OCI-LY7 (cell line): Measurements from ENCODE around the gene ACER3. TPM values are rescaled to one million over a fixed set of nuclear protein-coding genes. Genes with fewer than 3 reads are reported as not detected.

Experiments used
- BruUV-seq: library from RNA; stranded (reverse); fragments of 400-500 nt; replicated peaks from 2 replicates; lab custom pipeline; 2021; lab: Mats Ljungman, UMichigan
- CTCF ChIA-PET: fragments of 300-600 bp; sonication (Branson Sonifier 250); formaldehyde crosslinking; loops from one replicate; lab custom pipeline; 2022; ENCODE audit warnings: antibody characterized with exemption; ENCODE audit not compliant: unreplicated experiment; lab: Charles Lee
- POLR2A ChIA-PET: fragments of 300-600 bp; sonication (Branson Sonifier 250); formaldehyde crosslinking; loops from one replicate; lab custom pipeline; 2022; ENCODE audit warnings: antibody characterized with exemption; lab: Charles Lee
- DNase-seq: peaks from one replicate; pipeline ENCODE4 v3.0.0-alpha.2; 2015; ENCODE audit warnings: low spot score
- H2AFZ ChIP-seq: fragments of 200-600 bp; sonication (generic), shearing (Covaris generic); 2 replicates; pipeline ENCODE4 v1.6.1; 2014; ENCODE audit warnings: mild to moderate bottlenecking, antibody characterized with exemption, low read length, moderate library complexity
- H3K27ac ChIP-seq: fragments of 200-600 bp; sonication (generic); 2 replicates; pipeline ENCODE4 v1.5.1; 2014; ENCODE audit warnings: mixed run types, low read depth, mild to moderate bottlenecking, moderate library complexity, low read length, inconsistent platforms; ENCODE audit not compliant: poor library complexity, severe bottlenecking
- H3K36me3 ChIP-seq: fragments of 200-600 bp; sonication (generic); 2 replicates; pipeline ENCODE4 v1.6.1; 2014; ENCODE audit warnings: mild to moderate bottlenecking, antibody characterized with exemption, low read length, moderate library complexity, mixed read lengths; ENCODE audit not compliant: insufficient read depth
- H3K4me1 ChIP-seq: fragments of 200-600 bp; sonication (generic); 2 replicates; pipeline ENCODE4 v1.5.1; 2014; ENCODE audit warnings: mild to moderate bottlenecking, low read length; ENCODE audit not compliant: insufficient read depth, poor library complexity, severe bottlenecking
- H3K4me2 ChIP-seq: fragments of 200-600 bp; sonication (generic); 2 replicates; pipeline ENCODE4 v1.6.1; 2014; ENCODE audit warnings: mild to moderate bottlenecking, low read length
- H3K4me3 ChIP-seq: fragments of 200-600 bp; sonication (generic); 2 replicates; pipeline ENCODE4 v1.5.1; 2014; ENCODE audit warnings: mild to moderate bottlenecking, low read depth, low read length; ENCODE audit not compliant: poor library complexity, severe bottlenecking
- H3K79me2 ChIP-seq: fragments of 200-600 bp; sonication (generic); 2 replicates; pipeline ENCODE4 v1.6.1; 2016; ENCODE audit warnings: low read depth, mild to moderate bottlenecking, low read length, moderate library complexity, mixed read lengths; ENCODE audit not compliant: insufficient read depth
- H3K9me2 ChIP-seq: fragments of 200-600 bp; sonication (generic); 2 replicates; pipeline ENCODE4 v1.6.1; 2016; ENCODE audit warnings: mild to moderate bottlenecking, low read length, mixed read lengths; ENCODE audit not compliant: insufficient read depth
- H3K9me3 ChIP-seq: fragments of 200-600 bp; sonication (generic); 2 replicates; pipeline ENCODE4 v1.6.1; 2014; ENCODE audit warnings: mild to moderate bottlenecking, mixed run types, low read length, mixed read lengths
- H4K20me1 ChIP-seq: fragments of 200-600 bp; sonication (generic); 2 replicates; pipeline ENCODE4 v1.6.1; 2014; ENCODE audit warnings: mild to moderate bottlenecking, antibody characterized with exemption, low read length, moderate library complexity, mixed read lengths; ENCODE audit not compliant: insufficient read depth
- CTCF ChIP-seq: fragments of 200-600 bp; sonication (generic); conservative IDR thresholded peaks from 2 replicates; pipeline ENCODE4 v1.5.1; 2014; ENCODE audit warnings: mild to moderate bottlenecking, antibody characterized with exemption, low read length, moderate library complexity, mixed read lengths
- EZH2phosphoT487 ChIP-seq: fragments of 200-600 bp; sonication (generic); IDR thresholded peaks from 2 replicates; pipeline ENCODE4 v1.6.1; 2018; ENCODE audit warnings: low read depth, borderline replicate concordance, mild to moderate bottlenecking, mixed run types, antibody characterized with exemption, low read length, moderate library complexity, mixed read lengths
- intact Hi-C: fragments of 100-400 bp; cut with micrococcal nuclease; formaldehyde crosslinking; loops from one replicate; pipeline ENCODE4 v1.10.0; 2022; ENCODE audit not compliant: unreplicated experiment
- total RNA-seq, 2 experiments: library from RNA; depleted of rRNA in 1 of 2; stranded (reverse); fragments of >200 nt in 1 of 2; shearing (Covaris generic) in 1 of 2; gene quantifications; 2 replicates each; pipeline ENCODE4 v1.2.3, GENCODE V29; 2014 to 2022

Gene ACER3
- total RNA-seq, 2 experiments from 2014 or later = 3.0 to 12.2 TPM

GRCh38 chr11:76838678-76839068 is 22.0 kb upstream of the ACER3 start:
- BruUV-seq = no TSS peak
- CTCF ChIA-PET = no interaction called here

GRCh38 chr11:76839311-76839710 is 21.4 kb upstream of the ACER3 start:
- POLR2A ChIA-PET = no interaction called here
- no peak overlapping the region for H3K4me2 ChIP-seq
- TF ChIP-seq EZH2phosphoT487 = no peak
- no peak for TF ChIP-seq CTCF
- intact Hi-C loops = no loop called here
- H4K20me1 ChIP-seq = no peaks in the 10 kb centered on the region
- H3K36me3 ChIP-seq = no peaks in the 10 kb centered on the region
- DNase-seq = no peak
- no TSS peak for BruUV-seq
- H3K27ac ChIP-seq = no peak overlapping the region
- H3K4me3 ChIP-seq = no peak overlapping the region
- no peaks in the 10 kb centered on the region for H3K9me3 ChIP-seq
- CTCF ChIA-PET = no interaction called here
- no peaks in the 10 kb centered on the region for H3K9me2 ChIP-seq
- no peaks in the 10 kb centered on the region for H3K4me1 ChIP-seq
- no peaks in the 10 kb centered on the region for H3K79me2 ChIP-seq
- H2AFZ ChIP-seq = no peak overlapping the region

More at GRCh38 chr11:76838678-76839068, 22.0 kb upstream of the ACER3 start:
- POLR2A ChIA-PET = no interaction called here
- Histone ChIP-seq H3K9me2 (no peaks in the 10 kb centered on the region), H3K79me2 (no peaks in the 10 kb centered on the region), H3K36me3 (no peaks in the 10 kb centered on the region), H3K4me3 (no peak overlapping the region), H3K27ac (no peak overlapping the region), H2AFZ (no peak overlapping the region), H3K9me3 (no peaks in the 10 kb centered on the region), H3K4me1 (no peaks in the 10 kb centered on the region), H4K20me1 (no peaks in the 10 kb centered on the region), H3K4me2 (no peak overlapping the region)
- TF ChIP-seq CTCF (no peak), EZH2phosphoT487 (no peak)
- intact Hi-C loops = no loop called here
- DNase-seq = no peak

- Histone ChIP-seq H3K4me3 (no peak overlapping the region), H4K20me1 (no peaks in the 10 kb centered on the region), H3K9me2 (no peaks in the 10 kb centered on the region), H2AFZ (no peak overlapping the region), H3K4me2 (no peak overlapping the region), H3K79me2 (no peaks in the 10 kb centered on the region), H3K27ac (no peak overlapping the region), H3K36me3 (no peaks in the 10 kb centered on the region), H3K4me1 (no peaks in the 10 kb centered on the region), H3K9me3 (no peaks in the 10 kb centered on the region)
- DNase-seq = no peak
- intact Hi-C loops = no loop called here
- ChIA-PET POLR2A (no interaction called here), CTCF (no interaction called here)
- BruUV-seq = no TSS peak
- TF ChIP-seq EZH2phosphoT487 (no peak), CTCF (no peak)
These were observed 18.7 kb upstream of the ACER3 start for GRCh38 chr11:76841923-76842452.
